IMR-90 (cell line): ENCODE results near the gene CATSPERB. TPM values are rescaled to one million over a fixed set of nuclear protein-coding genes. Genes with fewer than 3 reads are reported as not detected.
"Not testable (repeated sequence)": the region's sequence is repeated elsewhere in the genome, so short reads cannot be mapped to it uniquely, and the experiment has no call there.

Source experiments
- ATAC-seq: fragments of 200-7000 bp; cut with Tn5 transposase; 2 replicates; pipeline ENCODE4 v1.9.1; 2020; ENCODE audit warnings: low read depth, mild to moderate bottlenecking, moderate library complexity
- BruUV-seq: library from RNA; stranded (reverse); fragments of 400-500 nt; replicated peaks from 2 replicates; lab custom pipeline; 2021; lab: Mats Ljungman, UMichigan
- CTCF ChIA-PET: fragments of 300-600 bp; formaldehyde crosslinking; extraction: SDS; loops from one replicate; lab custom pipeline; 2021; ENCODE audit warnings: antibody characterized with exemption; lab: Yijun Ruan, JAX
- POLR2A ChIA-PET: fragments of 300-600 bp; sonication (Branson Sonifier 250); formaldehyde crosslinking; loops from one replicate; lab custom pipeline; 2022; ENCODE audit warnings: antibody characterized with exemption; ENCODE audit not compliant: unreplicated experiment; lab: Charles Lee
- DNase-seq: peaks from one replicate; pipeline ENCODE4 v3.0.0; 2013
- H2AFZ ChIP-seq: replicated peaks from 2 replicates; pipeline ENCODE3; 2013; ENCODE audit warnings: low read length, mild to moderate bottlenecking; ENCODE audit not compliant: poor library complexity
- H2AK5ac ChIP-seq: 2 replicates; pipeline ENCODE4 v1.6.1; 2013; ENCODE audit warnings: low read depth, low read length, inconsistent platforms
- H2AK9ac ChIP-seq: replicated peaks from 2 replicates; pipeline ENCODE3; 2013; ENCODE audit warnings: mild to moderate bottlenecking, low read depth, low read length, moderate library complexity; ENCODE audit not compliant: poor library complexity
- H2BK120ac ChIP-seq: 2 replicates; pipeline ENCODE4 v1.6.1; 2013; ENCODE audit warnings: low read depth, low read length, inconsistent platforms
- H2BK15ac ChIP-seq: 3 replicates; pipeline ENCODE4 v1.6.1; 2013; ENCODE audit warnings: low read depth, low read length, inconsistent platforms
- H2BK20ac ChIP-seq: 2 replicates; pipeline ENCODE4 v1.6.1; 2013; ENCODE audit warnings: low read depth, mild to moderate bottlenecking, inconsistent platforms, low read length, moderate library complexity
- H2BK5ac ChIP-seq: 2 replicates; pipeline ENCODE4 v1.6.1; 2013; ENCODE audit warnings: mild to moderate bottlenecking, low read depth, low read length, inconsistent platforms; ENCODE audit not compliant: poor library complexity, severe bottlenecking
- H3K14ac ChIP-seq: replicated peaks from 2 replicates; pipeline ENCODE4 v1.6.1; 2013; ENCODE audit warnings: low read depth, low read length, inconsistent platforms
- H3K18ac ChIP-seq: 2 replicates; pipeline ENCODE4 v1.6.1; 2013; ENCODE audit warnings: low read depth, low read length, control low read depth
- H3K23ac ChIP-seq: 2 replicates; pipeline ENCODE4 v1.6.1; 2013; ENCODE audit warnings: low read depth, low read length, inconsistent platforms
- H3K27ac ChIP-seq: 2 replicates; pipeline ENCODE4 v1.5.1; 2013; ENCODE audit warnings: mild to moderate bottlenecking, control low read depth, low read length; ENCODE audit not compliant: insufficient read depth
- H3K27me3 ChIP-seq: 2 replicates; pipeline ENCODE4 v1.6.1; 2013; ENCODE audit warnings: low read length; ENCODE audit not compliant: control insufficient read depth, insufficient read depth
- H3K36me3 ChIP-seq: 2 replicates; pipeline ENCODE4 v1.6.1; 2013; ENCODE audit warnings: low read length, mixed read lengths; ENCODE audit not compliant: control insufficient read depth, insufficient read depth
- H3K4ac ChIP-seq: 2 replicates; pipeline ENCODE4 v1.6.1; 2013; ENCODE audit warnings: low read depth, low read length, inconsistent platforms
- H3K4me1 ChIP-seq: 2 replicates; pipeline ENCODE4 v1.6.1; 2013; ENCODE audit warnings: low read length, mixed read lengths; ENCODE audit not compliant: control insufficient read depth, insufficient read depth
- H3K4me2 ChIP-seq: 2 replicates; pipeline ENCODE4 v1.6.1; 2013; ENCODE audit warnings: low read depth, mild to moderate bottlenecking, control low read depth, low read length, moderate library complexity
- H3K4me3 ChIP-seq: 2 replicates; pipeline ENCODE4 v1.5.1; 2013; ENCODE audit warnings: low read depth, mild to moderate bottlenecking, control low read depth, low read length, moderate library complexity; ENCODE audit not compliant: insufficient read depth
- H3K56ac ChIP-seq: 2 replicates; pipeline ENCODE4 v1.6.1; 2013; ENCODE audit warnings: low read length, inconsistent platforms; ENCODE audit not compliant: insufficient read depth; ENCODE audit errors: extremely low read depth
- H3K79me1 ChIP-seq, 2 experiments: 2 replicates each; pipeline ENCODE4 v1.6.1; 2013; ENCODE audit warnings: low read length in 2 of 2, inconsistent platforms in 1 of 2, low read depth in 1 of 2
- H3K9ac ChIP-seq: 2 replicates; pipeline ENCODE4 v1.6.1; 2013; ENCODE audit warnings: low read depth, low read length, control low read depth
- H3K9me1 ChIP-seq: 2 replicates; pipeline ENCODE4 v1.6.1; 2013; ENCODE audit warnings: low read length, inconsistent platforms; ENCODE audit not compliant: insufficient read depth
- H3K9me3 ChIP-seq: 2 replicates; pipeline ENCODE4 v1.6.1; 2013; ENCODE audit warnings: low read length; ENCODE audit not compliant: control insufficient read depth, insufficient read depth
- H4K20me1 ChIP-seq: 2 replicates; pipeline ENCODE4 v1.6.1; 2013; ENCODE audit warnings: low read length, inconsistent platforms; ENCODE audit not compliant: insufficient read depth
- H4K5ac ChIP-seq: 2 replicates; pipeline ENCODE4 v1.6.1; 2013; ENCODE audit warnings: mild to moderate bottlenecking, low read depth, low read length, control low read depth
- H4K8ac ChIP-seq, 2 experiments: 2 replicates each; pipeline ENCODE4 v1.6.1; 2013; ENCODE audit warnings: low read depth in 2 of 2, low read length in 2 of 2, control low read depth in 1 of 2, inconsistent platforms in 1 of 2
- H4K91ac ChIP-seq: 2 replicates; pipeline ENCODE4 v1.6.1; 2013; ENCODE audit warnings: low read depth, low read length, inconsistent platforms; ENCODE audit not compliant: insufficient read depth
- CEBPB ChIP-seq: IDR thresholded peaks from 2 replicates; pipeline ENCODE4 v1.6.1; 2012; ENCODE audit warnings: low read depth, low read length, improper control_type of control experiment
- POLR2A ChIP-seq: IDR thresholded peaks from 2 replicates; pipeline ENCODE4 v1.6.1; 2012; ENCODE audit warnings: mild to moderate bottlenecking, low read depth, low read length
- RAD21 ChIP-seq: IDR thresholded peaks from 2 replicates; pipeline ENCODE4 v1.6.1; 2012; ENCODE audit warnings: low read length, improper control_type of control experiment
- RFX5 ChIP-seq: IDR thresholded peaks from 2 replicates; pipeline ENCODE4 v1.8.0; 2012; ENCODE audit warnings: low read depth, mild to moderate bottlenecking, low read length, moderate library complexity
- WGBS, 2 experiments: methylation state at CpG; one replicate each; pipeline versions ENCODE4 v1.1.5 to v1.1.7; 2013; ENCODE audit warnings: missing lambda C conversion rate in 2 of 2; ENCODE audit not compliant: insufficient read length in 1 of 2; ENCODE audit errors: extremely low coverage in 2 of 2; 5-methylcytosine and 5-hydroxymethylcytosine counted together
- dilution Hi-C: fragments of 300-500 bp; cut with HindIII; formaldehyde crosslinking; loops from one replicate; pipeline ENCODE4 v1.14.3; 2018; ENCODE audit warnings: low sequenced_read_pairs; ENCODE audit not compliant: unreplicated experiment
- in situ Hi-C: fragments of 300-500 bp; cut with MboI; formaldehyde crosslinking; loops from 3 replicates; pipeline ENCODE4 v1.14.3; 2019; ENCODE audit warnings: low sequenced_read_pairs, inconsistent platforms, mixed read lengths
- intact Hi-C: fragments of 100-400 bp; cut with micrococcal nuclease; formaldehyde crosslinking; loops from 2 replicates; pipeline ENCODE4 v1.10.0; 2022
- polyA plus RNA-seq, 3 experiments: library from polyadenylated mRNA; depleted of rRNA; stranded (reverse); fragments of >200 nt; gene quantifications; 2 replicates each; pipeline ENCODE4 v1.2.3, GENCODE V29; 2012; ENCODE audit warnings: low replicate concordance in 1 of 3
- total RNA-seq: library from RNA; depleted of rRNA; stranded (reverse); fragments of >200 nt; gene quantifications from 2 replicates; pipeline ENCODE4 v1.2.3, GENCODE V29; 2012

Gene CATSPERB
- total and polyA plus RNA-seq, 2 of the 4 experiments (the other 2 are of a cell fraction), result not detected

- no peaks in the 10 kb centered on the region for H3K9me1 ChIP-seq
- H3K36me3 ChIP-seq, result no peaks in the 10 kb centered on the region
- H3K14ac ChIP-seq, result no peak overlapping the region
- no peak overlapping the region for H4K5ac ChIP-seq
- no peak for TF ChIP-seq RAD21
- no peak for TF ChIP-seq RFX5
- no peak for TF ChIP-seq POLR2A
- no peak for TF ChIP-seq CEBPB
- H2BK15ac ChIP-seq, result no peak overlapping the region
- intact Hi-C loops (no loop called here), in situ Hi-C loops (no loop called here), dilution Hi-C loops (no loop called here)
- H2AFZ ChIP-seq, result no peak overlapping the region
- H4K91ac ChIP-seq, result no peak overlapping the region
- POLR2A ChIA-PET, result no interaction called here
- no peak overlapping the region for H3K4ac ChIP-seq
- H3K4me2 ChIP-seq, result no peak overlapping the region
- no peak overlapping the region for H3K56ac ChIP-seq
- H3K9me3 ChIP-seq, result no peaks in the 10 kb centered on the region
- no peak overlapping the region for H3K9ac ChIP-seq
- no peak overlapping the region for H2BK20ac ChIP-seq
- ATAC-seq, result no peak
- H3K27me3 ChIP-seq, result peaks cover 2% of the 10 kb centered on the region; the same call in 1 of the 2 replicates
- CTCF ChIA-PET, result no interaction called here
- no TSS peak for BruUV-seq
- H3K27ac ChIP-seq, result no peak overlapping the region
- H2BK5ac ChIP-seq, result no peak overlapping the region
- no peak overlapping the region for H3K18ac ChIP-seq
- no peak overlapping the region for H2AK9ac ChIP-seq
- no peaks in the 10 kb centered on the region for H3K4me1 ChIP-seq
- WGBS, 2 experiments, result no CpG with 5 or more reads among the region's 4 CpGs
- no peaks in the 10 kb centered on the region for H4K20me1 ChIP-seq
- H4K8ac ChIP-seq, result no peak overlapping the region
- H3K4me3 ChIP-seq, result no peak overlapping the region
- no peak overlapping the region for H2BK120ac ChIP-seq
- H3K23ac ChIP-seq, result no peak overlapping the region
- no peak overlapping the region for H2AK5ac ChIP-seq
- no peak for DNase-seq
- H3K79me1 ChIP-seq, result no peaks in the 10 kb centered on the region
Measured at GRCh38 chr14:91568626-91569025, 163.3 kb downstream of the CATSPERB start.

GRCh38 chr14:91567827-91568226 is 164.1 kb downstream of the CATSPERB start:
- H2AK9ac ChIP-seq, H3K4me2 ChIP-seq, H3K9me1 ChIP-seq, H3K23ac ChIP-seq, H4K20me1 ChIP-seq, H4K91ac ChIP-seq, in situ Hi-C loops, H3K36me3 ChIP-seq, H2AK5ac ChIP-seq, H4K8ac ChIP-seq, H3K9me3 ChIP-seq, intact Hi-C loops, H4K5ac ChIP-seq, BruUV-seq, H3K27me3 ChIP-seq, CTCF ChIA-PET, H2BK5ac ChIP-seq, H3K4ac ChIP-seq, H3K9ac ChIP-seq, H2BK15ac ChIP-seq, H3K79me1 ChIP-seq, ATAC-seq, DNase-seq, H3K18ac ChIP-seq, H2BK120ac ChIP-seq, H3K4me3 ChIP-seq, POLR2A ChIA-PET, H3K14ac ChIP-seq, H3K4me1 ChIP-seq, H3K56ac ChIP-seq, dilution Hi-C loops, H2AFZ ChIP-seq, H3K27ac ChIP-seq, H2BK20ac ChIP-seq: not testable (repeated sequence)
- WGBS, 2 experiments, result no CpG with 5 or more reads among the region's 4 CpGs
